SHP77 treated with DMSO at 0.1 percent for 48 hours (cell line): ENCODE data around the gene SYNE1.
"Not testable (repeated sequence)": the region's sequence is repeated elsewhere in the genome, so short reads cannot be mapped to it uniquely, and the experiment has no call there.

ENCODE experiments used
- DNase-seq: peaks from one replicate; lab custom pipeline; 2025; lab: John Stamatoyannopoulos, UW

Gene SYNE1

DNA sequence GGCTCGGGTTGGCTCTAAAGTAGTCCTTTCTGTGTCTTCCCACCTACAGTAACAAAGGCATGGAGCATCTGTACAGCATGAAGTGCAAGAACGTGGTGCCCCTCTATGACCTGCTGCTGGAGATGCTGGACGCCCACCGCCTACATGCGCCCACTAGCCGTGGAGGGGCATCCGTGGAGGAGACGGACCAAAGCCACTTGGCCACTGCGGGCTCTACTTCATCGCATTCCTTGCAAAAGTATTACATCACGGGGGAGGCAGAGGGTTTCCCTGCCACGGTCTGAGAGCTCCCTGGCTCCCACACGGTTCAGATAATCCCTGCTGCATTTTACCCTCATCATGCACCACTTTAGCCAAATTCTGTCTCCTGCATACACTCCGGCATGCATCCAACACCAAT is 538.5 kb downstream of the SYNE1 start:
- DNase-seq, result no peak

DNA sequence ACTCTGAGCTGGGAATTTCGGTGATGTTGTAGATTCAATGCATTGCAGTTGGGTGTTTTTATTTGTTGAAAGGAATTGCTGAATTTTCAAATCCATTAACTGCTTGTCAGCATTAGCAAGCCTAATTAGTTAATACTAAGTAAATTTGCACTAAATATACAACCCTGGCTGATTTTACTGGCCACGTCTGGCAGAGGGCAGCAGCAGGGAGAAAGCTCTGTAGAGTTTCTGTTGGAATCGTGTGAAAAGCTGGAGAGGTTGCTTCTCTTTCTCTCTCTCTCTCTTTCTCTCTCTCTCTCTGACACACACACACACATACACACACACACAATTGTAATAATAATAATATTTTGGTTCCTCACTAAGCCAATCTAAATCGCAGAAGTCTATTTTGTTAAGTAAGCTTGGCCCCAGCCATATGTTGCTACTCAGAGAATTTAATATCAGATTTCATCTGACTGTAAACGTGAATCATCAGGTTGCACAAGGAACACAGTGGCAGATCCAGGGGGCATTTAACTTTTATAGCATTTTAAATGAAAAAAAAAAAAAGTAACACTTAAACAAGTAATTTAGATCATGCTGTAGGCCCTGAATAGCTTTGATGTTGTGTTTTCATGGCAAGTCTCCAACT is 540.2 kb downstream of the SYNE1 start:
- DNase-seq, result no peak

DNA sequence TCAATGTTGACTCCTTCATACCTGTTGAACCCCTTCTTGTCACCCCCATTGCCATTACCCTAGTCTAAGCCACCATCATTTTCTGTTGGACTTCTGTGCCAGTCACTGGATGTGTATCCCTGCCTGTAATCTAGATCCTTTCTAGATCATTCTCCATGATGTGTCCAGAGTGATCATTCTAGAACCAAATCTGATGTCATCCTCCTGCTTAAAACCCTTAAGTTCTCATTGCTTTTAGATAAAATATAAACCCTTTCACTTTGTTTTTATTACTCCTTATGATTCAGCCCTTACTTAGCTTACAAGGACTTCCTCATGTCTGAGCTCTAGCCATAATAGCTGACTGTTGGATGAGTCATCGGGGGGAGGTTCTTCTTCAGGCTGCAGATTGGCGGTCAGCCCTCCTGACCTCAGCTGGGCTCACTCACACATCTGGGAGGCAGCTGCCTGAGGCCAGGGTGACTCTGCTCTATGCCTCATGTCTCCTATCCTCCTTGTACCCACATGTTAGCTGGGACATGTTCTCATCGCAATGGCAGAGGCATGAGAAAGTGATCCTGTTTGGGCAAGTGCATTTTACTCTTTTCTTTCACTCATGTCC is 542.1 kb downstream of the SYNE1 start:
- no peak for DNase-seq

GRCh38 chr6:152094276-152094675 is 542.9 kb downstream of the SYNE1 start:
- no peak for DNase-seq

DNA sequence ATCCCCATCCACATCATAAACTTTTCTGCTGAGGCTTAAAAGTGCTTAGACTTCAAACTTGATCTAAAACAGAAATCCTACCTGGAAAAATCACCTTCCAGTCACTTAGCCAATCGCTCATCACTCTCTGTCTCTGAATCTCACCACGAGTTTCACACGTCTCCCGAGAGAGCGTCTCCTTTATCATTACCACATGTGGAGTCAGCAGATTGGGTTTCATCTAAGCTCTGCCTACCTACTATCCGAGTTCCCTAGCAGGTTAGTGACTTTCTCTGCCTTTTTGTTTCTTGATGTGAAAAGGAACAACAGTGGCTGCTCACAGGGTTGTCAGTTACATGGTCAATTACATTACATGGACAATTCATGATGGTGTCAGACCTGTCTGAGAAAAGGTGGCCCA is 543.5 kb downstream of the SYNE1 start:
- DNase-seq, result no peak

DNA sequence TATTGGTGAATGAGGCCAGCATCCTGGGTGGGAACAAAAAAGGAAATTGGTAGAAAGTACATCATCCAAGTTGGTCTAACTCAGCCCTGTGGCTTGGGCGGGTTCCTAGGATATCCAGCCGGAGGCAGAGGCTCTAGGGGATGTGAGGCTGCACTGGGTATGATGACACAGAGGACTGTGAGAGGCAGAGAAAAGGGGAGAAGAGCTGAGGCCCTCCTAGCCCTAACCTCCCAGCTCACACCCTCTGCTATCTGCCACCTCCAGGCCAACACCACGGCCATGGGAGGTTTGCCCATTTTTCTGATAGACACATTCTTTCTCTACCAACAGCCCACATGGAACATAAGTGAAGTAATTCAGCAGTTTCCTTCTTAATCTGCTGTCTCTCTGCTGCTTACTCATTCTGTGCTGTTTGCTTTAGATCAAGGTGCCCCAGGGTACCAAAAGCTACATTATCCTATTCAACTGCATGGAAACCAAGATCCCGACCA is 545.3 kb downstream of the SYNE1 start:
- DNase-seq, result no peak

DNA sequence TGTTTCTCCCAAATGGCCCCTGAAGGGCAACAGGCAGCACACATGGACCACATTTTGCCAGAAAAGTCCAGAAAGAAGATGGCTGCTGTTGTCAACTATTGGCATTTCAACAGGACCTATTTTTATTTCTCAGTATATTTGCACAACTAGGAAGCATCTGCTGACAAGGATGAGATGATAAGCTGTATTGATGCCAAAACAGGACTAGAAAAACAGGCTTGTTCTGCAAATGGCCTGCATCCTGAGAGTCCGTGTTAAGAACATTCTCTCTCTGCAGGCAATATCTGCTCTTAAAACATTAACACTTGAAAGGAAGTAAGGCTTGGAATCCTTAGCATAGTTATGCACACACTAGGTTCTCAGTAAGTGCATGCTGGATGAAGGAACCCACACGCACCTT is 546.0 kb downstream of the SYNE1 start:
- DNase-seq, result no peak

- DNase-seq, result no peak
Observed at GRCh38 chr6:152089992-152090391, 547.2 kb downstream of the SYNE1 start.

DNA sequence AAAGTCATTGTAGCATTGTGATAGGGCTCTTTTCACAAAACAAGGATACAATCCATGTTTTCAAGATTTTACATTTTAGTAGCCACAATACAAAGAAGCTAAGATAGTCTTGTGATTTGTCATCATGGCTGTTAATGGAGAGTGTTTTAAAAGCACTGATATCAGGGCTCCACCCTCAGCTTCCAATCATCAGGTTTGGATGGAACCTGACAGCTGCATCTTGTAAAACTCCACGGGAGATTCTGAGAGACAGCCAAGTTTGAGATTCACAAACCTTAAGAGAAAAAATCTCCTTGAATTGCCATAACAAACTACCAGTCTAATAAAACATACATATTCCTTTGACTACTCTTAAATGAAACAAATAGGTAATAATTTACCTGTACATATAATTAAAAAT is 549.5 kb downstream of the SYNE1 start:
- no peak for DNase-seq

GRCh38 chr6:152087096-152087495 is 550.1 kb downstream of the SYNE1 start:
- no peak for DNase-seq

GRCh38 chr6:152086223-152086873 is 550.8 kb downstream of the SYNE1 start:
- no peak for DNase-seq

GRCh38 chr6:152085451-152085921 is 551.7 kb downstream of the SYNE1 start:
- no peak for DNase-seq

- DNase-seq, result no peak
Observed at GRCh38 chr6:152078804-152079203, 558.4 kb downstream of the SYNE1 start.

GRCh38 chr6:152078001-152078400 is 559.2 kb downstream of the SYNE1 start:
- DNase-seq, result no peak

- DNase-seq, result not testable (repeated sequence)
Observed at GRCh38 chr6:152076242-152076641, 560.9 kb downstream of the SYNE1 start.

- DNase-seq, result no peak
Observed at GRCh38 chr6:152071843-152072242, 565.3 kb downstream of the SYNE1 start.
